HL-60 (cell line): ENCODE measurements around the gene RAI2.
A peak's percentile ranks its signal among the peaks of the same experiment; 100 is the strongest.

Experiments used
- DNase-seq, 2 experiments: peaks; one replicate each; pipeline ENCODE4 v3.0.0-alpha.2; 2010 to 2020; ENCODE audit warnings: low read depth in 1 of 2, low spot score in 1 of 2
- H3K27ac ChIP-seq: fragments of 250-450 bp; sonication (Bioruptor Pico); replicated peaks from 2 replicates; pipeline ENCODE4 v1.5.1; 2020; ENCODE audit warnings: mild to moderate bottlenecking, moderate library complexity
- H3K27me3 ChIP-seq: fragments of 250-450 bp; sonication (Bioruptor Pico); 2 replicates; pipeline ENCODE4 v1.5.1; 2021; ENCODE audit warnings: mild to moderate bottlenecking, moderate library complexity; ENCODE audit not compliant: insufficient read depth, poor library complexity, severe bottlenecking
- H3K4me3 ChIP-seq: replicated peaks from 2 replicates; pipeline ENCODE4 v1.5.1; 2011; ENCODE audit warnings: mild to moderate bottlenecking, control low read depth, low read length; ENCODE audit not compliant: insufficient read depth
- CTCF ChIP-seq: IDR thresholded peaks from one replicate; pipeline ENCODE4 v1.5.1; 2011; ENCODE audit warnings: low read length, control low read depth, inconsistent platforms; ENCODE audit not compliant: insufficient read depth
- GABPA ChIP-seq: IDR thresholded peaks from 2 replicates; pipeline ENCODE4 v1.6.1; 2012; ENCODE audit warnings: low read depth
- POLR2AphosphoS5 ChIP-seq: IDR thresholded peaks from 2 replicates; pipeline ENCODE4 v1.6.1; 2012; ENCODE audit warnings: low read depth
- REST ChIP-seq: IDR thresholded peaks from 2 replicates; pipeline ENCODE4 v1.6.1; 2012; ENCODE audit warnings: low read depth; ENCODE audit not compliant: insufficient replicate concordance
- SPI1 ChIP-seq: IDR thresholded peaks from 2 replicates; pipeline ENCODE4 v1.6.1; 2012; ENCODE audit warnings: low read depth, mild to moderate bottlenecking, borderline replicate concordance

Gene RAI2

GRCh38 chrX:17813277-17813676, 47.8 kb downstream of the RAI2 start:
- TF ChIP-seq POLR2AphosphoS5 (no peak), GABPA (no peak)
- Histone ChIP-seq H3K27me3 (no peaks in the 10 kb centered on the region), H3K27ac (no peak overlapping the region), H3K4me3 (no peak overlapping the region)
- no peak for DNase-seq

GRCh38 chrX:17812763-17813162, 48.3 kb downstream of the RAI2 start:
- Histone ChIP-seq H3K4me3 (no peak overlapping the region), H3K27ac (no peak overlapping the region), H3K27me3 (no peaks in the 10 kb centered on the region)
- DNase-seq, result no peak
- TF ChIP-seq CTCF (peak; percentile 4), GABPA (no peak), SPI1 (no peak)

- DNase-seq, result peak in 1 of 2 experiments; percentile 3
- Histone ChIP-seq H3K27me3 (no peaks in the 10 kb centered on the region), H3K27ac (no peak overlapping the region), H3K4me3 (no peak overlapping the region)
- TF ChIP-seq GABPA (no peak), CTCF (no peak), SPI1 (no peak), POLR2AphosphoS5 (no peak), REST (no peak)
These were observed 51.1 kb downstream of the RAI2 start for GRCh38 chrX:17809984-17810383.

GRCh38 chrX:17809273-17809672, 51.8 kb downstream of the RAI2 start:
- no peaks in the 10 kb centered on the region for H3K27me3 ChIP-seq
- TF ChIP-seq POLR2AphosphoS5 (no peak), SPI1 (no peak), CTCF (no peak)
- no peak overlapping the region for H3K27ac ChIP-seq
- no peak for DNase-seq
- no peak overlapping the region for H3K4me3 ChIP-seq

GRCh38 chrX:17805120-17805519, 56.0 kb downstream of the RAI2 start:
- TF ChIP-seq REST (no peak), SPI1 (no peak), CTCF (no peak), GABPA (no peak), POLR2AphosphoS5 (no peak)
- Histone ChIP-seq H3K4me3 (no peak overlapping the region), H3K27me3 (no peaks in the 10 kb centered on the region), H3K27ac (no peak overlapping the region)
- DNase-seq, result no peak
